GM20431 (cell line): ENCODE results near the gene PAFAH2.

Experiments
- in situ Hi-C: fragments of 300-500 bp; cut with MseI, MboI; formaldehyde crosslinking; loops from one replicate; pipeline ENCODE4 v1.15.0; 2020; ENCODE audit warnings: low sequenced_read_pairs; ENCODE audit not compliant: unreplicated experiment

The PAFAH2 gene

DNA sequence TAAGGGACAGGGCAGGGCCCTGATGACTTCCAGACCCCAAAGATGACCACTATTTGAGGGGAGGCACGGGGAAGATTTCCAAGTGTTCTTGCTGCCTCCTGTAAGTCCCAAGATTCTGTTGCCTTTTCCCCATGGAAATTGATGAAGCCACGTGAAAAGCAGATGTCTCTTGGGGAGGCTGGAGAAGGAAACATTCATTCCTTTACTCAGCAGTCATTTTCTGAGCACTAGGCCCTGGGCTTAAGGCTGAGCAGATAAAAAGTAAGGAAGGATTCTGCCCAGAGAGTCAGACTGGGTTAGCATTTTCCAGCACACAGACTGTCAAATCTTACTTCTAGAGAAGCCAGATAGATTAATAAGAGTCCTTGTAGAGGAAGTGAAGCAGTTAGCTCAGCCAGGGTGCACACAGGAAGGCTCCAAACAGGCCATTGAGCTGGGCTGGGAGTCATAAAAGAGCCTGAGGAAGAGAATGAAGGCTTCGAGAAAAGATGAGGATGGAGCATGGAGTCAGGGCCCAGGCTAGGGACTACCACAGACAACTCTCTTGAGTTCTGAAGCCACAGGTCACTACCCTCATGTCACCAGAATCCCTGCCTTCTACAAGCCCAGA lies 33.9 kb upstream of the PAFAH2 start:
- in situ Hi-C loops: no loop called here

DNA sequence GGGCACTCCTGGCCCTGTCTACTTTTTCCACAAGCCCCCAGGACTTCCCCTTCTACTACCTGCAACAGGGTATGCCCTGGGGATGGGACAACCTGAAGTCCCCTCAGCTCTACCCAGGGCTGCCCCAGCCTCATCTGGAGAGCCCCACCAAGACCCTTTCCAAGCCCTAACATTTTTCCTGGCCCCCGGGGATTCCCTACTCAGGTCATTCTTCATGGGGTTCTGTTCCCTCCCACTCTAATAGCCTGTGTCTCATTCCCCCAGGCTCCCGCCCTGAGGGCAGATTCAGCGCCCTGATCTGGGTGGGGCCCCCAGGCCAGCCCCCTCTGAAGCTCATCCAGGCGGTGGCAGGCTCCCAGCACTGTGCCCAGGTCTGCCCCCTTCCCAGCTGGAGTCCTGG lies 33.3 kb upstream of the PAFAH2 start:
- in situ Hi-C loops: no loop called here

DNA sequence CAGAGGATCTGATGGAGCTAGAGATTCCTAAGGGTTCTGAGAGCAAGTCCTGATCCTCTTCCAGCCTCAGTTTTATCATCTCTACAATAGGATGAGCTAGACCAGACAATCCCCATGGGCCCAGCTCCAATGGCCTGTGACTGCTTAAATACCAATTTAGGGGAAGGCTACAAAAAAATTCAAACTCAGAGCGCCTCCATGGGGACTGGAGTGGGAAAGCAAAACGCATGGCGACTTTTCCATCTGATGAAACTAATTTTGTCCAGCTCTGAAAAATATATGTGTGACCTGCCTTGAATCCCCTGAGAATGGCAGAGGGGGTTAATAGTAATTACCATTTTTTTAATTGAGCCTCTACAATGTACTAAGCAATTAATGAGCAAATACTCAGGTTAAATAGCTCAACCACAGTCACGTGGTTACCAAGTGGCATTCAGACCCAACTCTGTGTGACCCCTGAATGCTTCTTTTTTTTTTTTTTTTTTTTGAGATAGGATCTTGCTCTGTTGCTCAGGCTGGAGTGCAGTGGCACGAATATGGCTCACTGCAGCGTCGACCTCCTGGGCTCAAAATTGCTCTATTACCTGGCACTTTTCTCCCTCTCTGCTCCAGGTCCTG lies 32.1 kb upstream of the PAFAH2 start:
- in situ Hi-C loops: no loop called here

DNA sequence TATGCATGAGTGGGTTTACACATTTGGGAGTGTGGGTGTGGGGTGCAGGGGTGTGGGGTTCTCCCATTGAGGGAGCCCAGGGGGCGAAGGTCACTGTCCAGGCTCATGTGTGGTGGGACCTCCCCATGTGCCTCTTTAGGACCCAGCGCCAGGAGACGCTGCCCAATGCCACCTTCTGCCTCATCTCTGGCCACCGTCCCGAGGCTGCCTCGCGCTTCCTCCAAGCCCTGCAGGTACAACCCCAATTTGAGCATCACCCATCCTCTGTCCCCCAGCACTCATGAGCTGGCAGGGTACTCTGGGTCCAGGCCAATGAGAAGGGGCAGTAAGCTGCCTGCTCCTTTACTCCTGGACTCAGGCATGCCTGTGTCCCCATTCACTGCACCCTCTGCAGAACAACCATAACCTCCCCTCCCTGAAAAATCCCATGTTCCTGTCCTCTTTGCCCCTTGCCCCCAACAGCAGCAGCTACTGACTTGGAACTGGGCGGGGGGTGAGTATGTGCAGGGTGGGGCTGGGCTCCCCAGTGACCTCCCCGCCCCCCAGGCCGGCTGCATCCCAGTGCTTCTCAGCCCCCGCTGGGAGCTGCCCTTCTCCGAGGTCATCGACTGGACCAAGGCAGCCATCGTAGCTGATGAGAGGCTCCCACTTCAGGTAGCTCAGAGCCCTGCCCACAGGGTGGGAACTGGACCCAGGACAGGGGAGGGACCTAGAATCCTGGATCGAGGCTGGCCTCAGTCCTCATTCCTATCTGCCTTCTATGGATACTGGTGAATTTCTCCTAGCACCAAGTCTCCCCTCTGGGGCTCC lies 31.4 kb upstream of the PAFAH2 start:
- in situ Hi-C loops: no loop called here

DNA sequence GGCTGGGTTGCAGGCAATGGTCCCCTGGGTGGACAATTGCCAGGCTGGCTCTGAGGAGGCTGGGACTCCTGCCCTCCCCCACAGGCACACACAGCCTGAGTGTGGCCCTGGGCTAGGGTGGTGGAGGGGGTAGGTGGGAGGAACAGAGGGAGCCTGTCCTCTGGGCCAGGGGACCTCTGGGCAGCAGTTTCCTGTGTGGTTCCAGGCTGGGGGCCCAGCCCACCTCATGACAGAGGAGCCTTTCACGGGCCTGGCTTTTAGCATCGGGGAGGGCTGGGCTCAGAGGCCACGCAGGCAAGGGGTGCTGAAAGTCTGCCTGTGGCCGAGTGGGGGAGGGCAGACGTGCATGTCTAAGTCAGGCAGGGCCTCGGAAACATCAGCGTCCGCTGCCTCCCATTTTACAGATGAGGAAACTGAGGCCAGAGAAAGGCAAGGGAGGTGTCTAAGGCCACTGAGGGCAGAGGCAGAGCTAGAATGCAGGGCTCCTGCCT lies 30.7 kb upstream of the PAFAH2 start:
- in situ Hi-C loops: no loop called here

DNA sequence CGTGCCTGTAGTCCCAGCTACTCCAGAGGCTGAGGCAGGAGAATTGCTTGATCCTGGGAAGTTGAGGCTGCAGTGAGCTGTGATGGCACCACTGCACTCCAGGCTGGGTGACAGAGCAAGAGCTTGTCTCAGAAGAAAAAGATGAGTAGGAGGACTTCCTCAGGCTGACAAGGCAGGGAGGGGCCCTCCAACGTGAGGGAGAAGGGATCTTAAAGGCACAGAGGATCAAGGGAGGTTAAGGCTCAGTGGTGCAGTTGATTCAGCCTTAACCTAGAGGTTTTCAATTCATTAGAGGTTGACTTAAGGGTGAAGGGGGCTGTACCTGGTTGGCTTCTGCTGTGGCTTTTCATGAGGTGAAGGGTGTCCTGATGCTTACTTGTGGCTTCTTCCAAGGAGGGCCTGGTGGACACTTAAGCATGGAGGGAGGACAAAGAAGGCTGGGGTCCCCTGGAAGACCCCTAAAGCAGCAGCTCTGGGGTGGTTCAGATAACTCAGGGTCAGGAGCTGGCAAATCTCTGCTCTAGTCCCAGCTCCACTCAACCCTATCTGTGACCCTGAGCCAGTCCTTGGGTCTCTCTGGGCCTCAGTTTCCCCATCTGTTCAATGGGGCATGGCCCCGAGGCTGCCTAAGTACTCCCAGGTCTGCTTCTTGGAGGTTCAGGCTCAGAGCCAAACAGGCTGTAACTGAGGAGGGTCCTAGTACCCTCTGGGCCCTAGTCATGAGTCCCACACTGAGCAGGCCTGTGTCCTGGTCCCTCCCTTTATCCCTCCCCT lies 30.0 kb upstream of the PAFAH2 start:
- in situ Hi-C loops: no loop called here

DNA sequence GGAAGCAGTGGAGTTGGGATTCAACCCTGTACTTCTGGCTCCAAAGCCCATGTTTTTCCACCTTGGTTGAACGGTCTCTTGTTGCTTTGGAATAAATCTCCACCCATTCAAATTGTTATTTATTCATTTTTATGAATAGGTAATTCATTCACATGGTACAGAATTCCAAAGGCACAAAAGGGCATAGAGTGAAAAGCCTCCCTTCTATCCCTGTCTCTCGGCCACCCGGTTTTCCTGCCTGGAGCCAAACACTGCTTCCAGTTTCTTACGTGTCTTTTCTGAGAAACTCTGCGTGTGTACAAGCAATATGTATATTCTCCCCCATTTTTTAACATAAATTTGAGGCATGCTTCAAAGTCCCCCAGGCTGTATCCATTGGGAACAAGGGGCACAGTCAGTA lies 27.7 kb upstream of the PAFAH2 start:
- in situ Hi-C loops: no loop called here

DNA sequence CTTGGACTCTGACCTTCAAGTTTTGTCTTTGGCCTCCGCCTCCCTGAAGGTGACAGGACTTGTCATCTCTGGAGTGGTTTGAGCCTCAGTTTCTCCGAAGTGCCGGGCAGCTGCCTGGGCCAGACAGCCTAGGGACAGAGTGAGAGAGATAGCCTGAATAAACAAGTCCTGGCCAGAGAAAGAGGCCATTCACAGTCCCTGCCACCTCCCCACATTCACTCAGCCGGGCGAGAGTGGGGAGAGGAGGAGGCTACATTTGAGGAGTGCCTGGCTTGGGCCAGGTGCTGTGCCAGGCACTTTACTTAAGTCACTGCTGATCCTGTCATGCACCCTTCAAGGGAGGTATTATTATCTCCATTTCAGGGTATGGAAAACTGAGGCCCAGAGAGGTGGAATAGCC lies 27.2 kb upstream of the PAFAH2 start:
- in situ Hi-C loops: no loop called here

DNA sequence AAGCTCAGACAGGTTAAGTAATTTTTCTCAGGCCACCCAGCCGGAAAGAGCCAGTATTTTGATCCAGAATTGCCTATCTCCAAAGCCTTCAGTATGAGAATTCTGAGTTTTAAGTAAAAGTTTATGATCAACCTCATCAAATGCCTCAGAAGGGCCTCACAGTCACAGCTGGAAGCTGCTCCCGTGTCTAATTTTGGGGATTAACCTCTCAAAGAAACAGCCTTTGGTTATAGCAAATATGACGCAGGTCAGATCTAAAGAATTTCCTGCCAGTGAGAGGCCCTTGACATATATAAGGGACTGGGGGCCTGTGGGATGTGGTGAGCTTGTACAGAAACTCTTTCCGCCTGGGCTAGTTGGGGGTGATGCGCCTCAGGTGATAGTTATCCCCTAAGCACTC lies 26.0 kb upstream of the PAFAH2 start:
- in situ Hi-C loops: no loop called here

DNA sequence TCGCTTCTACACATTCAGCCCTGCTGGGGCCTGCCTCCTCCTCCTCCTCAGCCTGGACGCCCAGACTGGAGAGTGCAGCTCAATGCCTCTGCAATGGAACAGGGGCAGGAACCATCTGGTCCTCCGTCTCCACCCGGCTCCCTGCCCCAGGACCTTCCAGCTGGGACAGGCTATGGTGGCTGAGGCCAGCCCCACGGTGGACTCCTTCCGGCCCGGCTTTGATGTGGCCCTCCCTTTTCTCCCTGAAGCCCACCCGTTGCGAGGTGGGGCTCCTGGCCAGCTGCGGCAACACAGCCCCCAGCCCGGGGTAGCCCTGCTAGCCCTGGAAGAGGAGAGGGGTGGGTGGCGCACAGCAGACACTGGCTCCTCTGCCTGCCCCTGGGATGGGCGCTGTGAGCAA lies 25.1 kb upstream of the PAFAH2 start:
- in situ Hi-C loops: no loop called here

DNA sequence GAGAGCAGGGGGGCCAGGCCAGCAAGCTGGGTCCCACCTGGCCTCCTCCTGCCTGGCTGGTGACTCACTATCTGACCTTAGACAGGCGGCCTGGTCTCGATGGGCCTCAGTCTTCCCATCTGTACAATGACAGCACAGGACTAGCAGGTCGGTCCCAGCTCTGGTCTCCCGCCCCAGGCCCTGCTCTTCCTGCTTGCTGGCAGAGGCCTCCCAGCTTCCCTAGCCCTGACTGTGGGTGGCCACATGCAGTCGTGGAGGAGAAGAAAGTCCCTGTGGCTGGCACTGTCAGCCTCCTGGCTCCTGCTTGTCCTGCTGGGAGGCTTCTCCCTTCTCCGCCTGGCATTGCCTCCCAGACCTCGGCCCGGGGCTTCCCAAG lies 24.5 kb upstream of the PAFAH2 start:
- in situ Hi-C loops: no loop called here

DNA sequence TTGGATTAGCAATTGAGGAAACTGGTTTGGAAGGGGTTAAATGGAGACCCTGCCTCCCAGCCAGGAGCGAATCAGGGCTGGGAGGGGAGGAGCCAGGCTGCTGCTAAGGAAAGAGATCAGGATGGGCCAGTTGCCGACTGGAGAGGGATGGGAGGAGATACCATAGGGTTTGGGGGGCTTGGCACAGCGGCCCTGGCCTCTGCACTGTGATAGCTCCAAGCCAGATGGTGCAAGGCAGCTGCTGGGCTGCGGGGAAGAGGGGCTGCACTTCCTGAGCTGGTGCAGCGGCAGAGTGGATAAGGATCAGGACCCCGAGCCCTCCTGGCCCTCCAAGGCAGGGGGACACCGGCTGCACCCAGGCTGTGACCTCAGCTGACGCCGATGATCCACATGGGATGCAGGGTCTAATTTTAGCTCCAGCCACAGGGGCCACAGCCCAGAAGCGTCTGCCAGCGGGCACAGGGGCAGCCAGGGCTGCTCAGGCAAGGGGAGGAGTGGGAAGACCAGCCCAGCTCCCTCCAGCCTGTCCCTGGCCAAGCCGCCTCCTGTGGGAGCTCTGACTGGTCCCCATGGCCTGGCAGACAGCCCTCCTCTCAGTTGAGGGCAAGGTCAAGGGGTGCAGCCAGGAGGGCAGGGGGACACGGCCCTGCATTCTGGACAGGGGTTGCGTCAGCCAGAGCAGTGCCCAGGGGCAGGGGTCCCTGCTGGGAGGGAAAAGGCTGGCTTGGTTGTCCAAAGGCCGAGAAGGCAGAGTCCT lies 24.0 kb upstream of the PAFAH2 start, which contains the start of gene EXTL1:
Gene EXTL1 (plus strand): TSS at position 129 of the 757 bp plus-strand sequence. CDS start 872 bp downstream, outside the sequence.
- in situ Hi-C loops: no loop called here

DNA sequence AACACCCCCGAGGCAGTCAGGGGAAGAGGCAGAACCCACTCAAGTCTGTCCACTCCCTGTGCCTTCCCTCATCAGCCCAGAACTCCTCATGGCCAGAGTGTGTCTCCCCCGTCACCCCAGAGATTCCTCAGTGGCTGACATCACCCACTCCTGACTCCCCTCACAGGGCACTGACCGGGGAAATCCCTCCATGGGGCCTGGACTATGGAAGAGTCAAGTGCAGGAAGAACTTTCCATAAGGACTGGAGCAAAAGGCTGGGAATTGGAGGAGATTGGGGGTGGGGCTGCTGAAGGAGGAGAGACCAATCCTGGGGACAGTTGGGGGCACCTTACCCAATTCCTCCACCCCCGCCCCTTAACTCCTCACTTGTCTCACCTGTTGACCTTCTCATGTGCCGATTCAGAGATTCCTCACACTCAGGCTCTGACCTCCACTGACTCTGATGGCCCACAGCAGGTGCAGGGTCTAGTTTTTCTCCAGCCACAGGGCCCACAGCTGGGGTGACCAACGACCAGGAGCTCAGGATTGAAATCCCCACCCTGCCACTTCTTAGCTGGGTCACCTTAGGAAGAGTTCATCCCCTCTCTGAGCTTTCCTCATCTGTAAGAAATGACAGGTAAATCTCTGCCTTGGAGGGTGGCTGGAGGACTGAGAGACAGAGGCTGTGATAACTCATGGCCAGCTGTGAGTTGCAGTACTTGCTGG lies 23.2 kb upstream of the PAFAH2 start:
- in situ Hi-C loops: no loop called here

DNA sequence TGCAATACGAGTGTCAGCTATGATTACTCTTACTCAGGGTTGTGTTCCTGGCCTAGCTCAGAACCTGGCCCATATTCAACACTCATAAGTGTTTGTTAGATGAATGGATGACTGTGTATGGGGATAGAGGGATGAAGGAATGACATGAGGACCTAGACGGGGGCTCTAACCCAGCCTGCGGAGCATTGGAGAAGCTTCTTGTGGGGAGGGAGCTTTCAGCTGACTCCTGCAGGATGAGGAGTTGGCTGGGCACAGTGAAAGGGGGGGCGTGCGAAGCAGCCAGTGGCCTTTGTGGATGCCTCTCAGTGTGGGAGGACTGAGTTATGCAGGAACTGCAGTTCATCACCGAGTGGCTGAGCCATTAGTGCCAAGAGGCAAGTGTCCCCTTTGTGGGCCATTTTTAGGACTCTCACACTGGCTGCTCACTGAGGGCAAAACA lies 22.5 kb upstream of the PAFAH2 start:
- in situ Hi-C loops: no loop called here

DNA sequence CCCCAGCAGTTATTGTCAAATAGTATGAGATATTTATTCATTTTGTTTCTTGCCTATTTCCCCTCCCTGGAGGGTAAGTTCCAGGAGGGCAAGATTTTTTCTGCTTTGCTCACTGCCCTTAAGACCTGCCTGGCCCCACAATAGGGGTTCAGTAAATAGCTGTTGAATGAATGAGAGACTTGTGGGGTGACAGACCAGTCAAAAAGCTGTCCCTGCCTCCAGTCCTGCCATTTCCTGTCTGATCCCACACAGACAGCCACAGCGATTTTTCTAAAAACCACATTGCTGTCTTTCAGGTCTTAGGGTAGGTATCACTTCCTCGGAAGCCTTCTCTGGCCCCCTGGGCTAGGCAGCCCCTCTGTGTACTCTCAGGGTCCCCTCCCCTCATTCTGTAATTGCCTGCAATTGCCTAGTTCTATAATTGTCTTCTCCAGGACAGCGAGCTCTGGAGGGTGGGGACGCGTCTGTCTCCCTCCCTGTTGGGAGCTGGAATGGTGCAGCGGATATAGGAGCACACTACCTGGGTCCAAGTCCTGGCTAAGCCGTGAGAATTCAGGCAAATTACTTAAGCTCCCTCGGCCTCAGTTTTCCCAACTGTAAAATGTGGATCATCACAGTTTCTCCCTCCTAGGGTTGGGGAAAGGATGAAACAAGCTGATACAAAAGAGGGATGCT lies 21.9 kb upstream of the PAFAH2 start:
- in situ Hi-C loops: no loop called here

DNA sequence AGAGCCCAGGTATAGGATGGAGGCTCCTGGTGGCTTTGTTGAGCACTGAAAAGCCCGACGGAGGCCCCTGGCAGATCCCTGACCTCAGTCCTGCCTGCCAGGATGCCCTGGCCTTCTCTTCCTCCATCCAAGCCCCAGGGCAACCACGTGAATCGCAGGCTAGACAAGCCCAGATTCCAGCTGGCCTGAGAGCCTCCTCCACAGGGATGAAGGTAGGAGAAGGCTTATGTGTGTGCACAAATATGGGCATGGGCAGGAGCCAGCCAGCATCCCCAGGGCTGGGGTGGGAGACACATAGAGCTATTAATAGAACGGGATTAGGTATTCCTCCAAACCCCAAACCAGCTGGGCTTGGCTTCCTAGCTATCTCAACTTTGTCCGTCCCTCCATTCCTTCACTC lies 19.7 kb upstream of the PAFAH2 start:
- in situ Hi-C loops: no loop called here

DNA sequence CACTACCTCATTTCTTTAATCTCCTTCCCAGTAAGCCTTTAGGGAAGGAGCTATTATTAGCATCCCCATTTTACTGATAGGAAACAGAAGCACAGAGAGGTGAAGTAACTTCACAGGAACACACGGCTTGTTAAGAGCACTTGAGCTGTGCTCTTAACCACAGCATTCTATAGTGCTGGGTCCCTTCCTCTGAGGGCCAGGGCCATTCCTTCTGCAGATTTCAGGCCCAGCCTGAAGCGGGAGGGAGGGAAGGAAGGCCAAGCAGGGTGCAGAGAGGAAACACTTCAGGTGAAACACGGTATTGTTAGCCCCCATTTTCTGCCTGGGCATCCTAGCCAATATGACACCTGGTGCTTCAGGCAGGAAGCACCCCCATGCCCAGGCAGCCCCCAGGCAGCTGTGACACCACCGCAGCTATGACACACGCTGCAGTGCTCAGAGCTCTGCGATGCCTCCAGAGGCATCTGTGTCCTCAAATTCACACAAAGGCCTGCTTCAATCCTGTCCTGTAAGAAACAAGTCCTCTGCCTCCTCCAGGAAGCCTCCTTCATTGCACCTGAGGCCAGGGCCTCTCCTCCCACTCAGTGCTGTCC lies 19.2 kb upstream of the PAFAH2 start:
- in situ Hi-C loops: no loop called here

DNA sequence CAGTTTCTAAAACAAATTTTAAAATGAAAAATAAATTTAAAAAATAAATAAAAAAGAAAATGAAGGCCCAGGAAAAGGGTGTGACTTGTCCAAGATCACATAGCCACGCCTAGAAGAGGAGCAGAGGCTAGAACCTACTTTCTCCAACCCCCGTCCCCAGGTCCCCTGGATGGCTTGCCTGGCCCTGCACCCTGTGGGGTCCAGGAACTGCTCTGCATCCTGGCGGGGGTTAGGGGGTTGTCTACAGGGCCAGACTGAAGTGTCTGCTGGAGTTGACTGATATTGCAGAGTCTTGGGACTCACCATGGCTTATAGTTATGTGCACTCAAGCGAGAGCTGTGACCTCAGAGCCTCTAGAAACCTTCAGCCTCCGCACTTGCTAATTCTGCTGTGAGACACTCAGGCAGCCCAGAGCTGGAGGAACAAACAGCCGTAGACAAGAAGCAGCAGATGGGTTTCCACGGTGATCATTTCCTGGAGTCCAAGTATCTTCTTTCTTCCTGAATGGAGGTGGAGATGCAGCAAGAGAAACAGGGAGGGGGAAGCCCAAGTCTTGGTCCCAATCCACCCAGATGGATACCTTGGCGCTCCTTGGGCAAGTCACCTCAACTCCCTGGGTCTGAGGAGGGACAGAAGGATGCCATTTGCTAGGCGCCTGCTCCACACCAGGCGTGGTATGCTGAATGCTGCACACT lies 18.5 kb upstream of the PAFAH2 start:
- in situ Hi-C loops: no loop called here
